GM18909 (cell line): ENCODE results near the gene SPEM1.
"Not testable (repeated sequence)": the region's sequence is repeated elsewhere in the genome, so short reads cannot be mapped to it uniquely, and the experiment has no call there.

Experiments
- ATAC-seq: cut with Tn5 transposase; IDR thresholded peaks from one replicate; pipeline ENCODE4 v1.9.1; 2021; ENCODE audit warnings: mild to moderate bottlenecking; ENCODE audit not compliant: unreplicated experiment, poor library complexity

SPEM1 gene

GRCh38 chr17:7466639-7467341 is 46.7 kb downstream of the SPEM1 start:
- no peak for ATAC-seq

- ATAC-seq = no peak
These were observed 47.4 kb downstream of the SPEM1 start for GRCh38 chr17:7467498-7467897.

GRCh38 chr17:7468290-7468689 is 48.2 kb downstream of the SPEM1 start:
- ATAC-seq = no peak

- ATAC-seq = no peak
These were observed 48.8 kb downstream of the SPEM1 start for GRCh38 chr17:7468804-7469389.

DNA sequence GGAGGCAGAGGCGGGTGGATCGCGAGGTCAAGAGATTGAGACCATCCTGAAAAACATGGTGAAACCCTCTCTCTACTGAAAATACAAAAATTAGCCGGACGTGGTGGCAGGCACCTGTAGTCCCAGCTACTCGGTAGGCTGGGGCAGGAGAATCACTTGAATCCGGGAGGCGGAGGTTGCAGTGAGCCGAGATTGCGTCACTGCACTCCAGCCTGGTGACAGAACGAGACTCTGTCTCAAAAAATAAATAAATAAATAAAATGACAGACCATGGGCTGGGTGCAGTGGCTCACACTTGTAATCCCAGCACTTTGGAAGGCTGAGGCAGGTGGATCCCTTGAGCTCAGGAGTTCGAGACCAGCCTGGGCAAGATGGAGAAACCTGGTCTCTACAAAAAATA is 49.7 kb downstream of the SPEM1 start:
- ATAC-seq = not testable (repeated sequence)

- ATAC-seq = not testable (repeated sequence)
These were observed 50.4 kb downstream of the SPEM1 start for GRCh38 chr17:7470457-7470973.
